Uterus (tissue), 4 donors: ENCODE data around the gene TSHZ1. TPM values are rescaled to one million over a fixed set of nuclear protein-coding genes. Genes with fewer than 3 reads are reported as not detected.

ENCODE experiments used
- DNase-seq, 2 donors: peaks; one replicate each; pipeline ENCODE4 v3.0.0-alpha.2; 2019 to 2020
- H3K27ac ChIP-seq, 2 donors: fragments of 200-600 bp; sonication (generic); 1 replicate in 1 of 2; 2 replicates in 1 of 2; pipeline ENCODE4 v1.5.1; 2016 to 2018
- H3K27me3 ChIP-seq, 2 donors: fragments of 200-600 bp; sonication (generic); one replicate each; pipeline ENCODE4 v1.5.1; 2018 to 2019; ENCODE audit warnings: control low read depth in 1 of 2
- H3K36me3 ChIP-seq, 2 donors: fragments of 200-600 bp; sonication (generic); one replicate each; pipeline ENCODE4 v1.5.1; 2019; ENCODE audit warnings: control low read depth in 1 of 2
- H3K4me1 ChIP-seq, 2 donors: fragments of 200-600 bp; sonication (generic); one replicate each; pipeline ENCODE4 v1.5.1; 2018 to 2019; ENCODE audit warnings: control low read depth in 1 of 2
- H3K4me3 ChIP-seq, 2 donors: fragments of 200-600 bp; sonication (generic); 1 replicate in 1 of 2; 2 replicates in 1 of 2; pipeline ENCODE4 v1.5.1; 2018 to 2019; ENCODE audit warnings: mild to moderate bottlenecking in 1 of 2
- H3K9me3 ChIP-seq, 2 donors: fragments of 200-600 bp; sonication (generic); one replicate each; pipeline ENCODE4 v1.5.1; 2019; ENCODE audit warnings: control low read depth in 1 of 2
- POLR2A ChIP-seq, 2 donors: fragments of 450-650 bp; IDR thresholded peaks; one replicate each; pipeline ENCODE4 v1.6.1; 2016; ENCODE audit warnings: antibody characterized with exemption in 2 of 2, mild to moderate bottlenecking in 1 of 2, moderate library complexity in 1 of 2
- intact Hi-C: fragments of 100-400 bp; cut with DNase I; formaldehyde crosslinking; loops from one replicate; pipeline ENCODE4 v1.15.1; 2023; ENCODE audit warnings: low total_unique reads
- total RNA-seq, 4 donors: library from RNA; depleted of rRNA in 3 of 4; stranded (reverse); fragments of >200 nt in 3 of 4; gene quantifications; one replicate each; pipeline versions ENCODE4 v1.1.0 to v1.2.4, GENCODE V29; 2014 to 2023
- TF ChIP-seq, protein P1 (sequence below), 4 experiments: fragments of 200-600 bp in 2 of 4; fragments of 450-650 bp in 2 of 4; sonication (generic) in 2 of 4; IDR thresholded peaks; one replicate each; pipeline ENCODE4 v1.5.1; 2016 to 2019; ENCODE audit warnings: antibody characterized with exemption in 4 of 4, mild to moderate bottlenecking in 2 of 4, moderate library complexity in 1 of 4
- donor health status: DM: yes; HTN: yes; CAD: no.

TSHZ1 gene
- total RNA-seq, 4 donors from 2014 or later = 10.0 to 31.9 (median 21.4) TPM

DNA sequence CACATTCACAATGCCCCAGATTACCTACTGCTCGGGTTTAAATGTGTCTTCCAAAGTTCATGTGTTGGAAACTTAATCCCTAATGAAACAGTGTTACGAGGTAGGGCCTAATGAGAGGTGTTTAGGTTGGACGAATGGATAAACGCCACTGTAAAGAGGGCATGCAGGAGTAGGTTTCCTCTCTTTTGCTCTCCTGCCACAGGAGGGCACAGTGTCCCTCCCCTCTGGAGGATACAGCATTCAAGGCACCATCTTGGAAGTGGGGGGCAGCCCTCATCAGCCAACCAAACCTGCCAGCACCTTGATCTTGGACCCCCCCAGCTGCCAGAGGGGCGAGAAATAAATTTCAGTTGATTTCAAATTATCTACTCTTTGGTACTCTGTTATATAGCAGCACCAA, 103.5 kb downstream of the TSHZ1 start:
- intact Hi-C loops = no loop called here
- Histone ChIP-seq H3K27me3 (no peaks in the 10 kb centered on the region), H3K4me3 (no peak overlapping the region), H3K36me3 (no peaks in the 10 kb centered on the region), H3K4me1 (no peaks in the 10 kb centered on the region), H3K27ac (no peak overlapping the region), H3K9me3 (no peaks in the 10 kb centered on the region)
- TF ChIP-seq POLR2A (IDR thresholded peaks at IDR 0.05) = no peak
- TF ChIP-seq, protein P1, sequence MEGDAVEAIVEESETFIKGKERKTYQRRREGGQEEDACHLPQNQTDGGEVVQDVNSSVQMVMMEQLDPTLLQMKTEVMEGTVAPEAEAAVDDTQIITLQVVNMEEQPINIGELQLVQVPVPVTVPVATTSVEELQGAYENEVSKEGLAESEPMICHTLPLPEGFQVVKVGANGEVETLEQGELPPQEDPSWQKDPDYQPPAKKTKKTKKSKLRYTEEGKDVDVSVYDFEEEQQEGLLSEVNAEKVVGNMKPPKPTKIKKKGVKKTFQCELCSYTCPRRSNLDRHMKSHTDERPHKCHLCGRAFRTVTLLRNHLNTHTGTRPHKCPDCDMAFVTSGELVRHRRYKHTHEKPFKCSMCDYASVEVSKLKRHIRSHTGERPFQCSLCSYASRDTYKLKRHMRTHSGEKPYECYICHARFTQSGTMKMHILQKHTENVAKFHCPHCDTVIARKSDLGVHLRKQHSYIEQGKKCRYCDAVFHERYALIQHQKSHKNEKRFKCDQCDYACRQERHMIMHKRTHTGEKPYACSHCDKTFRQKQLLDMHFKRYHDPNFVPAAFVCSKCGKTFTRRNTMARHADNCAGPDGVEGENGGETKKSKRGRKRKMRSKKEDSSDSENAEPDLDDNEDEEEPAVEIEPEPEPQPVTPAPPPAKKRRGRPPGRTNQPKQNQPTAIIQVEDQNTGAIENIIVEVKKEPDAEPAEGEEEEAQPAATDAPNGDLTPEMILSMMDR (IDR thresholded peaks at IDR 0.05) = no peak
- DNase-seq = no peak

DNA sequence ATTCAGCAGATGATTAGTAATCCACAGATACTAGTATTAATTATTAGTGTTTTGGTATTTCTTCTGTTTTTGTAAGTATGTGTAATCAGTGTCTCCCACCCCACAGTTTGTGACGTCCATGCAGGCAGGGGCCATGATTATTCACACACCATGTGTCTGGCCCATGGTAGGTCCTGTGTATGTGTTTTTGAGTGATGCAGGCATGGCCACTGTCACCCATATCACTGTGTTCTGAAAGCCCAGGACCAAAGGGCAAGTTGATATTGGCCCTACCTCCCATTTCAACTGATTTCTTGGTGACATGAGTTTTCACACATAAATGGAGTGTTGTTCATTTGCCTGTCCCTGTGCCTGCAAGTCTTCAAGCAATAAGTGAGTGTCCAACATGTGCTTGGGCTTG, 104.0 kb downstream of the TSHZ1 start:
- Histone ChIP-seq H3K27me3 (no peaks in the 10 kb centered on the region), H3K27ac (no peak overlapping the region), H3K4me3 (no peak overlapping the region), H3K4me1 (no peaks in the 10 kb centered on the region), H3K9me3 (no peaks in the 10 kb centered on the region), H3K36me3 (no peaks in the 10 kb centered on the region)
- TF ChIP-seq, protein P1 (IDR thresholded peaks at IDR 0.05) = no peak
- no peak for TF ChIP-seq POLR2A (IDR thresholded peaks at IDR 0.05)
- DNase-seq = no peak
- intact Hi-C loops = no loop called here

DNA sequence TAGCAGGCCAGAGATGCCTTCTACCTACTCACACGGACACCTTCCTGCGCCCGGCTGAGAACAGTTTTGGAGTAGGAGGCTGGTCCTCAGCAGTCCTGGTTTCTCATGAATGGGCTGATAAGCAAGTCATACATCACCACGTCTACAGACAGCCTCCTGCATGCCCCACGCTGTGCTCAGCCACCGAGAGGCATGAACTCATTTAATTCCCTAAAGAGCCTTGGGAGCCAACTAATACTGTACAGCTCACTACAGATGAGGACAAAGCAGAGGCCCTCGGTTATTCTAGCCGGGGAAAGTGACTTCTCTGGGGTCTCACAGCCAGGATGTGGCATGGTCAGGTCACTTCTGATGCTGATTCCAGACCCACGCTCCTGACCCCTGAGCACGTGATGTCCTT, 105.6 kb downstream of the TSHZ1 start:
- TF ChIP-seq, protein P1 (IDR thresholded peaks at IDR 0.05) = no peak
- TF ChIP-seq POLR2A (IDR thresholded peaks at IDR 0.05) = no peak
- no peak overlapping the region for H3K27ac ChIP-seq
- no peaks in the 10 kb centered on the region for H3K4me1 ChIP-seq
- no peaks in the 10 kb centered on the region for H3K36me3 ChIP-seq
- no peaks in the 10 kb centered on the region for H3K27me3 ChIP-seq
- H3K9me3 ChIP-seq = no peaks in the 10 kb centered on the region
- H3K4me3 ChIP-seq = no peak overlapping the region
- DNase-seq = no peak
- intact Hi-C loops = no loop called here

DNA sequence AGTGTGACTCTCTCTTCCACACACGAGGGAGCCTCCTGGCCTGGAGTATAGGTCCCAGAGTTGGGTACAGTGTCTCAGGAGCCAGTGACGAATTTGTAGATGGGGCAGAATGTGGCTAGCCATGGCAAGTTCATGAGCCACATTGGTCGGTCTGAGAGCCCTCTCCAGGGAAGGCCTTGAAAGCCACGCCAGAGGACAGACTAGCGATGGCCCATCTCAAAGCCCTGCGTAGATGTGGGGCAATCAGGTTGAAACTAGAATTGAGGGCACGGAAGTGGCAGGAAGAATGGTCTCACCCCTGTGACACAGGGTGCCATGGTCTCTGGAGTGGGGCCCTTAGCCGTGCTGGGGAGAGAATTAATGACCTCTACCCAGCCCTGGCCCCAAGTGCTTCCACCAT, 106.2 kb downstream of the TSHZ1 start:
- DNase-seq = no peak
- H3K36me3 ChIP-seq = no peaks in the 10 kb centered on the region
- H3K27me3 ChIP-seq = no peaks in the 10 kb centered on the region
- H3K4me3 ChIP-seq = no peak overlapping the region
- TF ChIP-seq, protein P1 (IDR thresholded peaks at IDR 0.05) = no peak
- no peak for TF ChIP-seq POLR2A (IDR thresholded peaks at IDR 0.05)
- H3K9me3 ChIP-seq = no peaks in the 10 kb centered on the region
- H3K27ac ChIP-seq = no peak overlapping the region
- intact Hi-C loops = no loop called here
- H3K4me1 ChIP-seq = no peaks in the 10 kb centered on the region

- intact Hi-C loops = no loop called here
Observed at GRCh38 chr18:75317300-75317699, 106.7 kb downstream of the TSHZ1 start.

More at GRCh38 chr18:75317300-75317699, 106.7 kb downstream of the TSHZ1 start:
- H3K27me3 ChIP-seq = no peaks in the 10 kb centered on the region
- no peak overlapping the region for H3K4me3 ChIP-seq
- DNase-seq = no peak
- no peak overlapping the region for H3K27ac ChIP-seq
- H3K9me3 ChIP-seq = no peaks in the 10 kb centered on the region
- no peaks in the 10 kb centered on the region for H3K4me1 ChIP-seq
- TF ChIP-seq, protein P1 (IDR thresholded peaks at IDR 0.05) = no peak
- no peak for TF ChIP-seq POLR2A (IDR thresholded peaks at IDR 0.05)
- no peaks in the 10 kb centered on the region for H3K36me3 ChIP-seq
